HG02588 (cell line): ENCODE results near the gene CLDN19.
"Not testable (repeated sequence)": the region's sequence is repeated elsewhere in the genome, so short reads cannot be mapped to it uniquely, and the experiment has no call there.

Experiments
- ATAC-seq: cut with Tn5 transposase; IDR thresholded peaks from one replicate; pipeline ENCODE4 v1.9.1; 2021; ENCODE audit warnings: mild to moderate bottlenecking, moderate library complexity; ENCODE audit not compliant: unreplicated experiment

CLDN19 gene

DNA sequence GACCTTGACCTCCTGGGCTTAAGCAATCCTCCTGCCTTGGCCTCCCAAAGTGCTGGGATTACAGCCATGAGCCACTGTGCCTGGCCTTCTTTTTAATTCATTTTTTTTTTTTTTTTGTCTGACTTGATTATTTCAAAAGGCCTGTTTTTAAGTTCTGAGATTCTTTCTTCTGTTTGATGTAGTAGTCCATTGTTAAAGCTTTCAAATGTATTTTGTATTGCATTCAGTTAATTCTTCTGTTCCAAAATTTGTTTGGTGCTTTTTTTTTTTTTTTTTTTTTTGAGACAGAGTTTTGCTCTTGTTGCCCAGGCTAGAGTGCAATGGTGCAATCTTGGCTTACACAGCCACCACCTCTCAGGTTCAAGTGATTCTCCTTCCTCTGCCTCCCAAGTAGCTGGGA is 25.6 kb downstream of the CLDN19 start:
- ATAC-seq: not testable (repeated sequence)

GRCh38 chr1:42713293-42713692 is 26.7 kb downstream of the CLDN19 start:
- ATAC-seq: no peak

- ATAC-seq: not testable (repeated sequence)
These were observed 27.2 kb downstream of the CLDN19 start for GRCh38 chr1:42712808-42713207.

DNA sequence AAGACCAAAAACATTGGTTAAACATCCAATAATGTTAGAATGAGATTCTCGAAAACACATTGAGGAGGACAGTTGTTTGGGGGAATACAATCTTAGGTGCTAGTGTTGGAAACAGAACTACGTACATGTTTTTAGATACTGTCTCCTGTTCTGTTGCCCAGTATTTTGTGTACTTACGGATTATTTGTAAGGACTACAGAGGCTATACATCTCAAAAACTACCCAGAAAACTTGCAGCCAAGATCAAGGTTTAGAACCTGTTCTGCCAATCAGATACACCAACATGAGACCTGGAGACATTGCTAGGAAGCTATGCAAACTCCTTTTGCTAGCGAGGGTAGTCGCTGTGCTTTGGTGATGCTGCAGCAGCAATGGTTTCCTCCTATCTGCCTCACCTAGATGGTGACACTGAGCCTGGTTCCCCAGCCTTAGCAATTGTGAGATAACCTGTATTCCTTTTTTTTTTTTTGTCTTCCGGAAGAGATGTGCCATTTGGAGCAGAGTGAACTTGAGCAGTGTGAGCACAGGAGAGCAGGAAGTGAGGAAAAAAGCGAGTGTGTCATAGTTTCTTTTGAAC is 36.1 kb downstream of the CLDN19 start:
- no peak for ATAC-seq

DNA sequence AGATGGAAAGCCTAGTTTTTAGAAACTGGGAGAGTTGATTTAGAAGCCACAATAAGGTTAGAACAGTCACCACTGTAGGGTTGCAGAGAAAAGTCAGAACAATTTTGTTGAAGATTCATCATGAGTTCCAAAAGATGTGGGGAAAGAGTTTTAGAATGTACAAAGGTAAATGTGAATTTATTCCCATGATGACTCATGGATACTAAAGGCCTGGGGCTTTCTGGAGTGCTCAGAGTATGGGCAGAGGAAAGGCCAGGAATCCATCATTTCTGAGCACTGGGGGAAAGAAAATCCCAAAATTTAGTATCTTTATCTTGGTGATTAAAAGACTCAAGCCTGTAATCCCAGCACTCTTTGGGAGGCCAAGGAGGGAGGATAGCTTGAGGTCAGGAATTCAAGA is 40.0 kb downstream of the CLDN19 start:
- ATAC-seq: no peak

GRCh38 chr1:42698081-42698813 is 41.8 kb downstream of the CLDN19 start:
- no peak for ATAC-seq

- no peak for ATAC-seq
These were observed 47.1 kb downstream of the CLDN19 start for GRCh38 chr1:42692911-42693310.

DNA sequence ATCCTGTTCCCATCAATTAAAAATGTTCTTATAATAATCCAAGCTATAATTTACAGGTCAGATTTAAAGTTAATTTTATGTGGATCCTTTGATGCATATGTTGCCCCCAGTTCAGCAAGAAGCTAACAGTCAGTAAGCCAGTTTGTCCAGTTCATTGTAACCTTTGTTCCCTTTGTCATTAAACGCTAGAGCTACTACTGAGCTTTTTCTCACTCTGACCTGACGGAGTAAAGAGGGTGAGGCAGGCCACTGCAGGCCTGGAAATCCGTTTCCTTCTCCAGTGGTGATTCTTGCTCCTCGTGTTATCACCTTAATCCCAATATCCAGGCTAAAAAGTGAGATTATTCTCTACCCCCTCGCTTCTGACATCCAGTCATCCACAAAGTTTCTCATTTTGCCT is 47.6 kb downstream of the CLDN19 start:
- no peak for ATAC-seq

GRCh38 chr1:42691157-42691498 is 48.9 kb downstream of the CLDN19 start:
- no peak for ATAC-seq

DNA sequence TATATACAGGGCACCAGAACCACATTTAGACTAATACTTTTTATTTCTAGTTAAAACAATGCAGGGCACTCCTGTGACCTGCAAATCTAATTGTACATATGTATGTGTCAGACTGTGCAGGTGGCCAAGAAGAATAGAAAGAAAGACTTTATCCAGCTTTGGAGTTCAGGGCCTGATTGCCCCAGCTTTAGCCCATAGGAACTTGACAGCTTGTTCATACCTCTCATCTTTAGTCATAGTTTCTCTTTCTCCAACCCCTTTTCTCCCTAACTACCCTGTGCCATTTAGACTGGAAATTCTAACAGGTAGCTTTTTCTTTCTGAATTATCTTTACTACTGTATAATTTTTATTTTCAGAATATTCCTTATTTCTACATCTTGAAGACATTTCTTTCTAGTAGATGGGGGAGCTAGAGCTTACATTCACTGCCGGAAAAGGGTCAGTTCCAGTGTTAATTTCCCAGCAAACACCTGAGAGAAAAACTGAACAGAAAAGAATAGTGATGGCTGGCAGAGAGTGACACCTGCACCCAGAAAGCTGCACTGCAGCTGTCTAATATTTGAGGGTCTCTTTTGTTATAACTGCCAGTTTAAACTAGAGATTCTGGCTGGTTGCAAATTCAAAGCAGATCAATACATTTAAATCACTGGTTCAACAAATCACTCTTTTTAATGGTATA is 49.4 kb downstream of the CLDN19 start:
- ATAC-seq: no peak

GRCh38 chr1:42689912-42690311 is 50.1 kb downstream of the CLDN19 start:
- no peak for ATAC-seq

DNA sequence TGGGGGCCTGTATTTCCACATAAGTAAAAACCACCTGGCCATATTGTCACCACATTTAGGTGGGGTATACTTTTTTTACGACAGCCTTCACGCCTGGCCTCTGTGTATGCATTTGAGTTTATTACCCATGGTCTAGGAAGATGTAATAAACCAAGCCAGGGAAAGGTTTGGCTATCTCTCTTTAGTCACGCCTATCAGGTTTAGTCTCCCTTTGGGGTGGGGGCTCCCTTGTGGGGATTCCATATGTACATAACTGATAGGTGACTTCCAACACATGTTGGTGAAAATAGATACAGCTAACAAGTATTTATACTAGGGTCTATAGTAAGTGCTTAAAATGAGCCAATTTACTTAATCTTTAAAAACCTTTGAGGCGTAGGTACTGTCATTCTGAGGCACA is 53.6 kb downstream of the CLDN19 start:
- no peak for ATAC-seq

- no peak for ATAC-seq
These were observed 55.9 kb downstream of the CLDN19 start for GRCh38 chr1:42684139-42684538.
